ENCODE measurements around the gene GABRP. TPM values are rescaled to one million over a fixed set of nuclear protein-coding genes. Genes with fewer than 3 reads are reported as not detected.

The GABRP gene
- total and polyA plus RNA-seq, 4 donors: 0.08 to 0.17 TPM; not detected in 2

DNA sequence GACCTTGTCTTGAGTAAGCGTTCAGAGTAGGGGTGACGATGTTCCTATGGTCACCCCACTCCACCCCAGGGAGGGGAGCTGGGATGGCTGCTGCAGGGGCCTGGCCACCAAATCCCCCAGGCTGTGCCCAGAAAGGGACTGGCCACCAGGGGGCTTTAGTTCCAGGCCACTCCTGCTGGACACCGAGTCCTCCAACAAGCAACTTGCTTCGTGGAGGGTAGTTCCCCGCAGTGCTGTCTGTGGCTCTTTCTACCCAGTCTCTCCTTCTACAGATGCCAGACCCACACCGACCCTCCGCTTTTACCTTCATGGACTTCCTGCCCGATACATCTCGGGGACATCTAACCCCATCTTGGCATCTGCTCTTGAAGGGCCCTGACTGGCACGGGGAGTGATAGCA, 35.7 kb upstream of the GABRP start:
- 79% methylated on average over 10 of the region's 10 CpGs for WGBS
- no peak overlapping the region for H3K27ac ChIP-seq (ENCODE audit: low read depth in 1 of 2, low read length in 2 of 2)
- H3K4me3 ChIP-seq (ENCODE audit: low read depth in 1 of 3, low read length in 3 of 3): no peak overlapping the region
- no peak overlapping the region for H3K9ac ChIP-seq (ENCODE audit: low read depth in 1 of 2, low read length in 2 of 2)
- H3K4me1 ChIP-seq (ENCODE audit: control insufficient read depth in 4 of 4, insufficient read depth in 4 of 4, low read length in 3 of 4): peaks cover 0 to 7% (median 3%) of the 10 kb centered on the region in 4 donors
- TF ChIP-seq ZBTB33 (IDR thresholded peaks at IDR 0.05) (no peak), RAD21 (IDR thresholded peaks at IDR 0.05) (peak in 1 of 2 donors; percentile 35)
- TF ChIP-seq, protein P1, sequence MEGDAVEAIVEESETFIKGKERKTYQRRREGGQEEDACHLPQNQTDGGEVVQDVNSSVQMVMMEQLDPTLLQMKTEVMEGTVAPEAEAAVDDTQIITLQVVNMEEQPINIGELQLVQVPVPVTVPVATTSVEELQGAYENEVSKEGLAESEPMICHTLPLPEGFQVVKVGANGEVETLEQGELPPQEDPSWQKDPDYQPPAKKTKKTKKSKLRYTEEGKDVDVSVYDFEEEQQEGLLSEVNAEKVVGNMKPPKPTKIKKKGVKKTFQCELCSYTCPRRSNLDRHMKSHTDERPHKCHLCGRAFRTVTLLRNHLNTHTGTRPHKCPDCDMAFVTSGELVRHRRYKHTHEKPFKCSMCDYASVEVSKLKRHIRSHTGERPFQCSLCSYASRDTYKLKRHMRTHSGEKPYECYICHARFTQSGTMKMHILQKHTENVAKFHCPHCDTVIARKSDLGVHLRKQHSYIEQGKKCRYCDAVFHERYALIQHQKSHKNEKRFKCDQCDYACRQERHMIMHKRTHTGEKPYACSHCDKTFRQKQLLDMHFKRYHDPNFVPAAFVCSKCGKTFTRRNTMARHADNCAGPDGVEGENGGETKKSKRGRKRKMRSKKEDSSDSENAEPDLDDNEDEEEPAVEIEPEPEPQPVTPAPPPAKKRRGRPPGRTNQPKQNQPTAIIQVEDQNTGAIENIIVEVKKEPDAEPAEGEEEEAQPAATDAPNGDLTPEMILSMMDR (IDR thresholded peaks at IDR 0.05; ENCODE audit: low read depth, low read length, missing input control): peak; percentile 14
- H3K36me3 ChIP-seq (ENCODE audit: control insufficient read depth in 4 of 4, insufficient read depth in 3 of 4, low read depth in 1 of 4, low read length in 3 of 4): no peaks in the 10 kb centered on the region
- no peak for DNase-seq (ENCODE audit: low spot score)
- H3K9me3 ChIP-seq (ENCODE audit: control insufficient read depth in 4 of 4, low read length in 3 of 4): no peaks in the 10 kb centered on the region
- peaks cover 0 to 12% (median 3%) of the 10 kb centered on the region in 4 donors for H3K27me3 ChIP-seq (ENCODE audit: control insufficient read depth in 4 of 4, insufficient read depth in 4 of 4, low read length in 3 of 4)

- Histone ChIP-seq H3K9me3 (ENCODE audit: control insufficient read depth in 4 of 4, low read length in 3 of 4) (no peaks in the 10 kb centered on the region), H3K36me3 (ENCODE audit: control insufficient read depth in 4 of 4, insufficient read depth in 3 of 4, low read depth in 1 of 4, low read length in 3 of 4) (no peaks in the 10 kb centered on the region), H3K4me3 (ENCODE audit: low read depth in 1 of 3, low read length in 3 of 3) (no peak overlapping the region), H3K9ac (ENCODE audit: low read depth in 1 of 2, low read length in 2 of 2) (no peak overlapping the region), H3K4me1 (ENCODE audit: control insufficient read depth in 4 of 4, insufficient read depth in 4 of 4, low read length in 3 of 4) (peaks cover 0 to 6% (median 3%) of the 10 kb centered on the region in 4 donors), H3K27ac (ENCODE audit: low read depth in 1 of 2, low read length in 2 of 2) (no peak overlapping the region), H3K27me3 (ENCODE audit: control insufficient read depth in 4 of 4, insufficient read depth in 4 of 4, low read length in 3 of 4) (peaks cover 0 to 12% (median 3%) of the 10 kb centered on the region in 4 donors)
- TF ChIP-seq REST (IDR thresholded peaks at IDR 0.05) (no peak), GABPA (IDR thresholded peaks at IDR 0.05 in 1 of 2, conservative IDR thresholded peaks at IDR 0.05 in 1 of 2) (no peak), FOXA2 (IDR thresholded peaks at IDR 0.05) (no peak), SP1 (IDR thresholded peaks at IDR 0.05) (no peak), EGR1 (IDR thresholded peaks at IDR 0.05; ENCODE audit: low read depth in 2 of 2) (no peak), ATF3 (IDR thresholded peaks at IDR 0.05) (no peak), TAF1 (conservative IDR thresholded peaks at IDR 0.05) (no peak), RAD21 (IDR thresholded peaks at IDR 0.05) (no peak), HNF4G (IDR thresholded peaks at IDR 0.05) (no peak), RXRA (IDR thresholded peaks at IDR 0.05) (no peak), FOXA1 (IDR thresholded peaks at IDR 0.05) (no peak), NR2F2 (IDR thresholded peaks at IDR 0.05) (no peak), ZBTB33 (IDR thresholded peaks at IDR 0.05) (no peak), JUND (IDR thresholded peaks at IDR 0.05) (no peak), MAX (IDR thresholded peaks at IDR 0.05) (no peak), HNF4A (conservative IDR thresholded peaks at IDR 0.05) (no peak), YY1 (IDR thresholded peaks at IDR 0.05) (no peak)
- TF ChIP-seq, protein P1 (IDR thresholded peaks at IDR 0.05; ENCODE audit: low read depth, low read length, missing input control): no peak
- WGBS: 71% methylated on average over 13 of the region's 13 CpGs
- no peak for DNase-seq (ENCODE audit: low spot score)
Measured at GRCh38 chr5:170748951-170749471, 34.5 kb upstream of the GABRP start.
